GM23338 (cell line): ENCODE data around the gene RNF181. TPM values are rescaled to one million over a fixed set of nuclear protein-coding genes. Genes with fewer than 3 reads are reported as not detected.

Experiments used
- ATAC-seq: fragments of 200-7000 bp; cut with Tn5 transposase; 3 replicates; pipeline ENCODE4 v1.9.1; 2020
- DNase-seq: peaks from one replicate; pipeline ENCODE4 v3.0.0-alpha.2; 2015; ENCODE audit warnings: low spot score
- H2AFZ ChIP-seq: fragments of 200-600 bp; sonication (generic); 2 replicates; pipeline ENCODE4 v1.8.0; 2016; ENCODE audit warnings: antibody characterized with exemption, mild to moderate bottlenecking, moderate library complexity
- H3F3A ChIP-seq: fragments of 200-600 bp; sonication (generic); replicated peaks from 2 replicates; pipeline ENCODE4 v1.8.0; 2017; ENCODE audit warnings: antibody characterized with exemption, mixed run types, low read depth
- H3K27ac ChIP-seq: fragments of 200-600 bp; sonication (generic); 2 replicates; pipeline ENCODE4 v1.6.1; 2016; ENCODE audit warnings: low read depth
- H3K27me3 ChIP-seq: fragments of 200-600 bp; sonication (generic); 2 replicates; pipeline ENCODE4 v1.8.0; 2016; ENCODE audit warnings: mild to moderate bottlenecking, mixed run types, moderate library complexity; ENCODE audit not compliant: insufficient read depth
- H3K36me3 ChIP-seq: fragments of 200-600 bp; sonication (generic); 2 replicates; pipeline ENCODE4 v1.8.0; 2016; ENCODE audit warnings: mild to moderate bottlenecking; ENCODE audit not compliant: insufficient read depth
- H3K4me1 ChIP-seq: fragments of 200-600 bp; sonication (generic); 2 replicates; pipeline ENCODE4 v1.8.0; 2016; ENCODE audit warnings: mild to moderate bottlenecking, moderate library complexity; ENCODE audit not compliant: insufficient read depth
- H3K4me2 ChIP-seq: fragments of 200-600 bp; sonication (generic); 2 replicates; pipeline ENCODE4 v1.7.1; 2017; ENCODE audit warnings: mixed run types
- H3K4me3 ChIP-seq: fragments of 200-600 bp; sonication (generic); 2 replicates; pipeline ENCODE4 v1.6.1; 2016; ENCODE audit warnings: mixed run types
- H3K79me2 ChIP-seq: fragments of 200-600 bp; sonication (generic); replicated peaks from 2 replicates; pipeline ENCODE4 v1.8.0; 2017; ENCODE audit warnings: mild to moderate bottlenecking; ENCODE audit not compliant: insufficient read depth
- H3K9me2 ChIP-seq: fragments of 200-600 bp; sonication (generic); 2 replicates; pipeline ENCODE4 v1.8.0; 2017; ENCODE audit not compliant: insufficient read depth
- H4K20me1 ChIP-seq: fragments of 200-600 bp; sonication (generic); replicated peaks from 2 replicates; pipeline ENCODE4 v1.8.0; 2017; ENCODE audit warnings: mild to moderate bottlenecking; ENCODE audit not compliant: insufficient read depth
- H3K27ac Mint-ChIP-seq: 2 replicates; pipeline ENCODE4 v1.8.0; 2020; ENCODE audit warnings: inconsistent platforms, mild to moderate bottlenecking, moderate library complexity, mixed read lengths
- H3K27me3 Mint-ChIP-seq: 3 replicates; pipeline ENCODE4 v1.8.0; 2022; ENCODE audit warnings: low read depth, mild to moderate bottlenecking, moderate library complexity, mixed read lengths, inconsistent platforms; ENCODE audit not compliant: insufficient read depth, poor library complexity
- H3K36me3 Mint-ChIP-seq: 3 replicates; pipeline ENCODE4 v1.8.0; 2021; ENCODE audit warnings: low read depth, mild to moderate bottlenecking, inconsistent platforms, moderate library complexity, mixed read lengths
- H3K4me1 Mint-ChIP-seq: 3 replicates; pipeline ENCODE4 v1.8.0; 2020; ENCODE audit warnings: mild to moderate bottlenecking, inconsistent platforms, mixed read lengths
- H3K4me3 Mint-ChIP-seq: 3 replicates; pipeline ENCODE4 v1.8.0; 2021; ENCODE audit warnings: moderate library complexity, mild to moderate bottlenecking, inconsistent platforms, mixed read lengths
- H3K9me3 Mint-ChIP-seq: 3 replicates; pipeline ENCODE4 v1.8.0; 2020; ENCODE audit warnings: moderate library complexity, mild to moderate bottlenecking, inconsistent platforms, mixed read lengths
- EZH2 ChIP-seq: fragments of 200-600 bp; sonication (generic); IDR thresholded peaks from one replicate; pipeline ENCODE4 v1.8.0; 2017; ENCODE audit warnings: antibody characterized with exemption, mild to moderate bottlenecking, low read depth; ENCODE audit not compliant: unreplicated experiment
- NANOG ChIP-seq: IDR thresholded peaks from 2 replicates; pipeline ENCODE4 v1.6.1; 2016; ENCODE audit warnings: antibody characterized with exemption, borderline replicate concordance
- ZNF331 ChIP-seq: fragments of 250-450 bp; sonication (Bioruptor Pico); IDR thresholded peaks from 2 replicates; pipeline ENCODE4 v1.5.0; 2020; ENCODE audit warnings: low read depth, mild to moderate bottlenecking, moderate library complexity
- polyA plus RNA-seq: library from polyadenylated mRNA; unstranded; fragments of >200 nt; fragmentation: Nextera tagmentation; extraction: Ambion mirVana; gene quantifications from 2 replicates; pipeline ENCODE4 v1.2.1, GENCODE V29; 2016
- total RNA-seq: library from RNA; depleted of rRNA; stranded (reverse); fragments of >200 nt; shearing (Covaris generic); gene quantifications from 2 replicates; pipeline ENCODE4 v1.2.3, GENCODE V29; 2014
- TF ChIP-seq, protein P1 (sequence below), 2 experiments: fragments of 200-600 bp in 1 of 2; sonication (generic) in 1 of 2; conservative IDR thresholded peaks; 2 replicates each; pipeline versions ENCODE4 v1.5.1 to v1.6.1; 2016 to 2017; ENCODE audit warnings: antibody characterized with exemption in 2 of 2, low read depth in 2 of 2, mild to moderate bottlenecking in 2 of 2, moderate library complexity in 1 of 2
- TF ChIP-seq, protein P2 (sequence below): fragments of 250-450 bp; sonication (Bioruptor Pico); IDR thresholded peaks from 2 replicates; pipeline ENCODE4 v1.5.0; 2020; ENCODE audit warnings: mild to moderate bottlenecking, moderate library complexity

Gene RNF181
- total and polyA plus RNA-seq, 2 experiments from 2014 or later, result 114 to 260 TPM

GRCh38 chr2:85635636-85636035 lies 40.1 kb downstream of the RNF181 start:
- Mint-ChIP-seq H3K9me3 (no peaks in the 10 kb centered on the region), H3K27ac (no peak overlapping the region), H3K36me3 (peaks cover 91% of the 10 kb centered on the region), H3K4me3 (no peak overlapping the region), H3K27me3 (no peaks in the 10 kb centered on the region), H3K4me1 (no peaks in the 10 kb centered on the region)
- Histone ChIP-seq H3K4me3 (no peak overlapping the region), H4K20me1 (peaks cover 22% of the 10 kb centered on the region), H2AFZ (no peak overlapping the region), H3K79me2 (0 out of 2 replicates have a peak, but pooled peaks cover 2% of the 10 kb centered on the region), H3F3A (peaks cover 11% of the 10 kb centered on the region), H3K9me2 (no peaks in the 10 kb centered on the region), H3K27ac (no peak overlapping the region), H3K4me2 (no peak overlapping the region), H3K36me3 (peaks cover 69% of the 10 kb centered on the region), H3K27me3 (no peaks in the 10 kb centered on the region), H3K4me1 (no peaks in the 10 kb centered on the region)
- TF ChIP-seq, protein P1, sequence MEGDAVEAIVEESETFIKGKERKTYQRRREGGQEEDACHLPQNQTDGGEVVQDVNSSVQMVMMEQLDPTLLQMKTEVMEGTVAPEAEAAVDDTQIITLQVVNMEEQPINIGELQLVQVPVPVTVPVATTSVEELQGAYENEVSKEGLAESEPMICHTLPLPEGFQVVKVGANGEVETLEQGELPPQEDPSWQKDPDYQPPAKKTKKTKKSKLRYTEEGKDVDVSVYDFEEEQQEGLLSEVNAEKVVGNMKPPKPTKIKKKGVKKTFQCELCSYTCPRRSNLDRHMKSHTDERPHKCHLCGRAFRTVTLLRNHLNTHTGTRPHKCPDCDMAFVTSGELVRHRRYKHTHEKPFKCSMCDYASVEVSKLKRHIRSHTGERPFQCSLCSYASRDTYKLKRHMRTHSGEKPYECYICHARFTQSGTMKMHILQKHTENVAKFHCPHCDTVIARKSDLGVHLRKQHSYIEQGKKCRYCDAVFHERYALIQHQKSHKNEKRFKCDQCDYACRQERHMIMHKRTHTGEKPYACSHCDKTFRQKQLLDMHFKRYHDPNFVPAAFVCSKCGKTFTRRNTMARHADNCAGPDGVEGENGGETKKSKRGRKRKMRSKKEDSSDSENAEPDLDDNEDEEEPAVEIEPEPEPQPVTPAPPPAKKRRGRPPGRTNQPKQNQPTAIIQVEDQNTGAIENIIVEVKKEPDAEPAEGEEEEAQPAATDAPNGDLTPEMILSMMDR (conservative IDR thresholded peaks at IDR 0.05; ENCODE audit: low read depth in 2 of 2), result no peak
- TF ChIP-seq, protein P2, sequence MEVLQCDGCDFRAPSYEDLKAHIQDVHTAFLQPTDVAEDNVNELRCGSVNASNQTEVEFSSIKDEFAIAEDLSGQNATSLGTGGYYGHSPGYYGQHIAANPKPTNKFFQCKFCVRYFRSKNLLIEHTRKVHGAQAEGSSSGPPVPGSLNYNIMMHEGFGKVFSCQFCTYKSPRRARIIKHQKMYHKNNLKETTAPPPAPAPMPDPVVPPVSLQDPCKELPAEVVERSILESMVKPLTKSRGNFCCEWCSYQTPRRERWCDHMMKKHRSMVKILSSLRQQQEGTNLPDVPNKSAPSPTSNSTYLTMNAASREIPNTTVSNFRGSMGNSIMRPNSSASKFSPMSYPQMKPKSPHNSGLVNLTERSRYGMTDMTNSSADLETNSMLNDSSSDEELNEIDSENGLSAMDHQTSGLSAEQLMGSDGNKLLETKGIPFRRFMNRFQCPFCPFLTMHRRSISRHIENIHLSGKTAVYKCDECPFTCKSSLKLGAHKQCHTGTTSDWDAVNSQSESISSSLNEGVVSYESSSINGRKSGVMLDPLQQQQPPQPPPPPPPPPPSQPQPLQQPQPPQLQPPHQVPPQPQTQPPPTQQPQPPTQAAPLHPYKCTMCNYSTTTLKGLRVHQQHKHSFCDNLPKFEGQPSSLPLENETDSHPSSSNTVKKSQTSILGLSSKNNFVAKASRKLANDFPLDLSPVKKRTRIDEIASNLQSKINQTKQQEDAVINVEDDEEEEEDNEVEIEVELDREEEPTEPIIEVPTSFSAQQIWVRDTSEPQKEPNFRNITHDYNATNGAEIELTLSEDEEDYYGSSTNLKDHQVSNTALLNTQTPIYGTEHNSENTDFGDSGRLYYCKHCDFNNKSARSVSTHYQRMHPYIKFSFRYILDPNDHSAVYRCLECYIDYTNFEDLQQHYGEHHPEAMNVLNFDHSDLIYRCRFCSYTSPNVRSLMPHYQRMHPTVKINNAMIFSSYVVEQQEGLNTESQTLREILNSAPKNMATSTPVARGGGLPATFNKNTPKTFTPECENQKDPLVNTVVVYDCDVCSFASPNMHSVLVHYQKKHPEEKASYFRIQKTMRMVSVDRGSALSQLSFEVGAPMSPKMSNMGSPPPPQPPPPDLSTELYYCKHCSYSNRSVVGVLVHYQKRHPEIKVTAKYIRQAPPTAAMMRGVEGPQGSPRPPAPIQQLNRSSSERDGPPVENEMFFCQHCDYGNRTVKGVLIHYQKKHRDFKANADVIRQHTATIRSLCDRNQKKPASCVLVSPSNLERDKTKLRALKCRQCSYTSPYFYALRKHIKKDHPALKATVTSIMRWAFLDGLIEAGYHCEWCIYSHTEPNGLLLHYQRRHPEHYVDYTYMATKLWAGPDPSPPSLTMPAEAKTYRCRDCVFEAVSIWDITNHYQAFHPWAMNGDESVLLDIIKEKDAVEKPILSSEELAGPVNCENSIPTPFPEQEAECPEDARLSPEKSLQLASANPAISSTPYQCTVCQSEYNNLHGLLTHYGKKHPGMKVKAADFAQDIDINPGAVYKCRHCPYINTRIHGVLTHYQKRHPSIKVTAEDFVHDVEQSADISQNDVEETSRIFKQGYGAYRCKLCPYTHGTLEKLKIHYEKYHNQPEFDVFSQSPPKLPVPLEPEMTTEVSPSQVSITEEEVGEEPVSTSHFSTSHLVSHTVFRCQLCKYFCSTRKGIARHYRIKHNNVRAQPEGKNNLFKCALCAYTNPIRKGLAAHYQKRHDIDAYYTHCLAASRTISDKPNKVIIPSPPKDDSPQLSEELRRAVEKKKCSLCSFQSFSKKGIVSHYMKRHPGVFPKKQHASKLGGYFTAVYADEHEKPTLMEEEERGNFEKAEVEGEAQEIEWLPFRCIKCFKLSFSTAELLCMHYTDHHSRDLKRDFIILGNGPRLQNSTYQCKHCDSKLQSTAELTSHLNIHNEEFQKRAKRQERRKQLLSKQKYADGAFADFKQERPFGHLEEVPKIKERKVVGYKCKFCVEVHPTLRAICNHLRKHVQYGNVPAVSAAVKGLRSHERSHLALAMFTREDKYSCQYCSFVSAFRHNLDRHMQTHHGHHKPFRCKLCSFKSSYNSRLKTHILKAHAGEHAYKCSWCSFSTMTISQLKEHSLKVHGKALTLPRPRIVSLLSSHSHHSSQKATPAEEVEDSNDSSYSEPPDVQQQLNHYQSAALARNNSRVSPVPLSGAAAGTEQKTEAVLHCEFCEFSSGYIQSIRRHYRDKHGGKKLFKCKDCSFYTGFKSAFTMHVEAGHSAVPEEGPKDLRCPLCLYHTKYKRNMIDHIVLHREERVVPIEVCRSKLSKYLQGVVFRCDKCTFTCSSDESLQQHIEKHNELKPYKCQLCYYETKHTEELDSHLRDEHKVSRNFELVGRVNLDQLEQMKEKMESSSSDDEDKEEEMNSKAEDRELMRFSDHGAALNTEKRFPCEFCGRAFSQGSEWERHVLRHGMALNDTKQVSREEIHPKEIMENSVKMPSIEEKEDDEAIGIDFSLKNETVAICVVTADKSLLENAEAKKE (CRISPR knock-in tag), result no peak
- no peak for TF ChIP-seq NANOG
- no peak for ATAC-seq
- no peak for DNase-seq

GRCh38 chr2:85642725-85643124 lies 47.2 kb downstream of the RNF181 start:
- Histone ChIP-seq H3K27me3 (no peaks in the 10 kb centered on the region), H3K4me1 (no peaks in the 10 kb centered on the region), H3K27ac (0 out of 2 replicates have a peak overlapping the region, but pooled peaks have one; percentile 39), H3K4me3 (no peak overlapping the region), H3K4me2 (no peak overlapping the region), H3F3A (0 out of 2 replicates have a peak, but pooled peaks cover 6% of the 10 kb centered on the region), H4K20me1 (peaks cover 18% of the 10 kb centered on the region), H3K36me3 (peaks cover 86% of the 10 kb centered on the region), H3K79me2 (no peaks in the 10 kb centered on the region), H3K9me2 (no peaks in the 10 kb centered on the region), H2AFZ (no peak overlapping the region)
- no peak overlapping the region for H3K27ac Mint-ChIP-seq
- ATAC-seq (no peak), DNase-seq (no peak)
- H3K36me3 Mint-ChIP-seq, result peaks cover 95% of the 10 kb centered on the region
- no peaks in the 10 kb centered on the region for H3K9me3 Mint-ChIP-seq
- peaks cover 3% of the 10 kb centered on the region for H3K27me3 Mint-ChIP-seq
- H3K4me3 Mint-ChIP-seq, result no peak overlapping the region
- H3K4me1 Mint-ChIP-seq, result no peaks in the 10 kb centered on the region
- TF ChIP-seq ZNF331 (CRISPR knock-in tag), result no peak
- TF ChIP-seq EZH2, result no peak
